ENCODE results near the gene RAB39B.
"Not testable (repeated sequence)": the region's sequence is repeated elsewhere in the genome, so short reads cannot be mapped to it uniquely, and the experiment has no call there.

RAB39B gene, protein sequence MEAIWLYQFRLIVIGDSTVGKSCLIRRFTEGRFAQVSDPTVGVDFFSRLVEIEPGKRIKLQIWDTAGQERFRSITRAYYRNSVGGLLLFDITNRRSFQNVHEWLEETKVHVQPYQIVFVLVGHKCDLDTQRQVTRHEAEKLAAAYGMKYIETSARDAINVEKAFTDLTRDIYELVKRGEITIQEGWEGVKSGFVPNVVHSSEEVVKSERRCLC

DNA sequence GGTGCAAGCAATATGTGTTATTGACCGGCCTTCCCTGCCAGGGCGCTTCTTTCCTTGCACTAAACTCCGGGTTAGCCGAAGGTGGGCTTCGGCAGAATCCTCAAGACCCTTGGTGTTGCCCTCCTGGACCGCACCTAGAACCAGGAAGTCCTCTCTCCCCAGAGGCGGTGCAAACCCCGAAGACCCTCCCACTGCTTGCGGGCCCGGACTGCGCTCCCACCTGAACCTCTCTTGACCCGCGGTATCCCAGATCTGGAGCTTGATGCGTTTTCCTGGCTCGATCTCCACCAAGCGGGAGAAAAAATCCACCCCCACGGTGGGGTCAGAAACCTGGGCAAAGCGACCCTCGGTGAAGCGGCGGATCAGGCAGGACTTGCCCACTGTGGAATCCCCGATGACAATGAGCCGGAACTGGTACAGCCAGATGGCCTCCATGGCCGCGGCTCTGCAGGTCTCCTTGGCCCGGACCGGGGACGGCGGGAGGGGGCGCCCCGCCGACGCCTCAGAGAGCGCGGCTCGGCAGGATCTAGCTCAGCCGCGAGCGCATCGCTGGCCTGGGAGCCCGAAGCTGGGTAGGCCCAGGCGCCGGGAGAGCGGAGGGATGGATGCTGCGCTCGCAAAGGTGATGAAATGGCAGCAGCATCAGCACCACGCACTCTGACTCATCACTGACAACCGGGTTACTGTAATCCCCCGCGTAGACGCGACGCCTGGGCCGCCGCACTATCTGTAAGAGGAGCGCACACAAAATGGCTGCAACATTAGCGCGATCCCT is at the start of gene RAB39B:
Gene RAB39B (minus strand): TSS at position 638 of the 775 bp plus-strand sequence. CDS start 203 bp downstream, at position 435.
- DNase-seq (ENCODE audit: low read depth), result peak; percentile 46
- peak within 1 kb of the TSS; percentile 61 for H3K4me3 ChIP-seq (ENCODE audit: low read depth, low read length)
- TF ChIP-seq CTCF (IDR thresholded peaks at IDR 0.05; ENCODE audit: control insufficient read depth, extremely low read depth, insufficient read depth), result peak; percentile 30

DNA sequence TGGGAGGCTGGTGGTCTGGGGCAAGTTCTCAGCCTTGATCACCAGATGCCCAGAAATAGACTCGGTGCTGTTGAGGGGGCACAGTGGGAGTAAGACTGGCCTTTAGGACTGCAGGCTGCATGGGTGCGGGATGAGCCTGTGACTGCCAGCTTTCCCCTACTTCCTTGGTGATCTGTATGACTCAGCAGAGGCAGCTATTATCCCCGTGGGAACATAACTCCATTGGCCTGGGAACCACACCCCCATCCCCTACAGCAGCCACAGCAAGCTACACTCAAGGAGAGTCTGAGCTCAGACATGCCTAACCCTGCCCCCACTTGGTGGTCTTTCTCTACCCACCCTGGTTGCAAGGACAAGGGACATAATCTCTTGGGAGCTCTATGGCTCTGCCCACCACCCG is 49.5 kb upstream of the RAB39B start:
- TF ChIP-seq CTCF (IDR thresholded peaks at IDR 0.05; ENCODE audit: control insufficient read depth, extremely low read depth, insufficient read depth), result no peak
- DNase-seq (ENCODE audit: low read depth), result no peak
- no peak overlapping the region for H3K4me3 ChIP-seq (ENCODE audit: low read depth, low read length)

DNA sequence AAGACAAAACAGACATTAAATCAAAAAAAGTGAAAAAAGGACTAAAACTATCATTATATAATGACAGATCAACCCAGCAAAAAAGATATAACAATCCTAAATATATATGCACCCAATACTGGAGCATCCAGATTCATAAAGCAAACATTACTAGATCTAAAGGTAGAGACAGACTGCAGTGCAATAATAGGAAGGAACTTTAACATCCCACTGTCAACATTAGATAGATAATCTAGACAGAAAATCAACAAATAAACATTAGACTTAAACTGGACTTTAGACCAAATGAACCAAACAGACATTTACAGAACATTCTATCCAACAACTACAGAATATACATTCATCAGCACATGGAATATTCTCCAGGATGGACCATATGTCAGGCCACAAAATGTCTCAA is 29.5 kb upstream of the RAB39B start:
- no peak for TF ChIP-seq CTCF (IDR thresholded peaks at IDR 0.05; ENCODE audit: control insufficient read depth, extremely low read depth, insufficient read depth)
- H3K4me3 ChIP-seq (ENCODE audit: low read depth, low read length), result no peak overlapping the region
- no peak for DNase-seq (ENCODE audit: low read depth)

- DNase-seq (ENCODE audit: low read depth), result no peak
- H3K4me3 ChIP-seq (ENCODE audit: low read depth, low read length), result no peak overlapping the region
- no peak for TF ChIP-seq CTCF (IDR thresholded peaks at IDR 0.05; ENCODE audit: control insufficient read depth, extremely low read depth, insufficient read depth)
These were observed 15.6 kb upstream of the RAB39B start for GRCh38 chrX:155279873-155280272.

GRCh38 chrX:155270969-155271368 is 6.7 kb upstream of the RAB39B start:
- no peak for DNase-seq (ENCODE audit: low read depth)
- no peak for TF ChIP-seq CTCF (IDR thresholded peaks at IDR 0.05; ENCODE audit: control insufficient read depth, extremely low read depth, insufficient read depth)
- no peak overlapping the region for H3K4me3 ChIP-seq (ENCODE audit: low read depth, low read length)

DNA sequence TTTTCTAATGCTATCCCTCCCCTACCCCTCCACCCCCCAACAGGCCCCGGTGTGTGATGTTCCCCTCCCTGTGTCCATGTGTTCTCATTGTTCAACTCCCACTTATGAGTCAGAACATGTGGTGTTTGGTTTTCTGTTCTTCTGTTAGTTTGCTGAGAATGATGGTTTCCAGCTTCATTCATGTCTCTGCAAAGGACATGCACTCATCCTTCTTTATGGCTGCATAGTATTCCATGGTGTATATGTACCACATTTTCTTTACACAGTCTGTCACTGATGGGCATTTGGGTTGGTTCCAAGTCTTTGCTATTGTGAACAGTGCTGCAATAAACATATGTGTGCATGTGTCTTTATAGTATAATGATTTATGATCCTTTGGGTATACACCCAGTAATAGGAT is 3.7 kb upstream of the RAB39B start:
- not testable (repeated sequence) for H3K4me3 ChIP-seq (ENCODE audit: low read depth, low read length); DNase-seq (ENCODE audit: low read depth)

- H3K4me3 ChIP-seq (ENCODE audit: low read depth, low read length), result no peak overlapping the region
These were observed 2.1 kb upstream of the RAB39B start for GRCh38 chrX:155266439-155266838.

More at GRCh38 chrX:155266439-155266838, 2.1 kb upstream of the RAB39B start:
- no peak for TF ChIP-seq CTCF (IDR thresholded peaks at IDR 0.05; ENCODE audit: control insufficient read depth, extremely low read depth, insufficient read depth)
- DNase-seq (ENCODE audit: low read depth), result no peak

Data from LNCaP clone FGC (cell line).